OCI-LY1 (cell line): Measurements from ENCODE around the gene FAM50B.

Experiments used
- CTCF ChIP-seq: fragments of 200-600 bp; sonication (generic), shearing (Covaris generic); IDR thresholded peaks from 2 replicates; pipeline ENCODE4 v1.5.1; 2017; ENCODE audit warnings: mild to moderate bottlenecking, antibody characterized with exemption, low read length, moderate library complexity, mixed read lengths
- EZH2 ChIP-seq: fragments of 200-600 bp; sonication (generic), shearing (Covaris generic); IDR thresholded peaks from 2 replicates; pipeline ENCODE4 v1.8.0; 2017; ENCODE audit warnings: borderline replicate concordance, mixed run types, mild to moderate bottlenecking, antibody characterized with exemption, low read length, moderate library complexity, mixed read lengths

DNA sequence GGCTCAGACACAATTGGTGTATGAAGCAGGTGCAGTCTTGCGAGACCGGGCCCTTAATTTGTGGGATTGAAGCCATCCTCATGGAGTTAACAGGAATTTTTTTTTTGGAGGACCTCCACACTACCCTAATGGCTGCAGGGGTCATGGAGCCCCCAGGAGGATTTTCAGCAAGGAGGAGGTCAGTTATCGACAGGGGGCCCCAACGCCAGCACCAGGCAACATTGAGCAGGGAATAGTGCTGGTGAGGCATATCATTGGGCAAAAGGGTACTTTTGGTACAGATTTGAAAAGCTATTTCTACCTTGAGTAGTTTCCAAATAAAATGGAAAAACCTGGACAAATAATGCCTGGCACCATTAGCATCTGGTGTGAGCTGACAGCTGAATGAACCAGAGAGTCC, 6.7 kb downstream of the FAM50B start:
- TF ChIP-seq EZH2 (no peak), CTCF (no peak)
